Endodermal cell (in vitro differentiated cells): ENCODE data around the gene CCDC15. TPM values are rescaled to one million over a fixed set of nuclear protein-coding genes. Genes with fewer than 3 reads are reported as not detected.

Source experiments
- DNase-seq: peaks from one replicate; pipeline ENCODE4 v3.0.0-alpha.2; 2017
- H3K27ac ChIP-seq: 2 replicates; pipeline ENCODE4 v1.5.1; 2013; ENCODE audit warnings: mild to moderate bottlenecking, low read depth, low read length, moderate library complexity
- H3K27me3 ChIP-seq: 2 replicates; pipeline ENCODE4 v1.6.1; 2013; ENCODE audit warnings: mild to moderate bottlenecking, low read length, moderate library complexity; ENCODE audit not compliant: insufficient read depth, control insufficient read depth, poor library complexity, severe bottlenecking
- H3K36me3 ChIP-seq: 2 replicates; pipeline ENCODE4 v1.7.0; 2013; ENCODE audit warnings: mild to moderate bottlenecking, low read length, moderate library complexity; ENCODE audit not compliant: control insufficient read depth, insufficient read depth
- H3K4me1 ChIP-seq: one replicate; pipeline ENCODE4 v1.7.0; 2013; ENCODE audit warnings: low read length; ENCODE audit not compliant: control insufficient read depth, insufficient read depth
- H3K4me3 ChIP-seq: 2 replicates; pipeline ENCODE4 v1.5.1; 2013; ENCODE audit warnings: mild to moderate bottlenecking, low read length, moderate library complexity
- H3K9ac ChIP-seq: 2 replicates; pipeline ENCODE4 v1.6.1; 2013; ENCODE audit warnings: mild to moderate bottlenecking, low read length, moderate library complexity; ENCODE audit not compliant: poor library complexity, severe bottlenecking; ENCODE audit errors: extremely low read depth
- H3K9me3 ChIP-seq: 2 replicates; pipeline ENCODE4 v1.6.1; 2013; ENCODE audit warnings: mild to moderate bottlenecking, low read length, moderate library complexity; ENCODE audit not compliant: control insufficient read depth
- H3K27ac Mint-ChIP-seq: 2 replicates; pipeline ENCODE4 v1.8.0; 2020; ENCODE audit warnings: mixed read lengths
- H3K27me3 Mint-ChIP-seq: 2 replicates; pipeline ENCODE4 v1.8.0; 2021; ENCODE audit warnings: mild to moderate bottlenecking, mixed read lengths; ENCODE audit not compliant: insufficient read depth
- H3K36me3 Mint-ChIP-seq: 2 replicates; pipeline ENCODE4 v1.8.0; 2020; ENCODE audit warnings: low read depth, mixed read lengths
- H3K4me1 Mint-ChIP-seq: 2 replicates; pipeline ENCODE4 v1.8.0; 2020; ENCODE audit warnings: mixed read lengths
- H3K4me3 Mint-ChIP-seq: 2 replicates; pipeline ENCODE4 v1.8.0; 2020; ENCODE audit warnings: mild to moderate bottlenecking, moderate library complexity, mixed read lengths
- H3K9me3 Mint-ChIP-seq: 2 replicates; pipeline ENCODE4 v1.8.0; 2020; ENCODE audit warnings: mild to moderate bottlenecking, mixed read lengths
- WGBS, 2 experiments: methylation state at CpG; one replicate each; pipeline versions ENCODE4 v1.1.5 to v1.1.7; 2013; ENCODE audit warnings: missing lambda C conversion rate in 2 of 2, mixed read lengths in 1 of 2; ENCODE audit not compliant: insufficient coverage in 1 of 2, insufficient read length in 1 of 2; 5-methylcytosine and 5-hydroxymethylcytosine counted together
- total RNA-seq, 2 donors: library from RNA; stranded (reverse); fragmentation: NEBNext Ultra II Directional in 1 of 2; extraction: Animal tissue kit (Norgen Biotek cat#: 25700) in 1 of 2; gene quantifications; 2 replicates in 1 of 2; 3 replicates in 1 of 2; pipeline ENCODE4 v1.2.1, GENCODE V29; 2021
- TF ChIP-seq, protein P1 (sequence below): fragments of 200-600 bp; sonication (generic); conservative IDR thresholded peaks from 2 replicates; pipeline ENCODE4 v1.5.0; 2021; ENCODE audit warnings: antibody characterized with exemption, mild to moderate bottlenecking

Gene CCDC15
- total RNA-seq, 2 donors from 2014 or later, result 3.3 TPM

DNA sequence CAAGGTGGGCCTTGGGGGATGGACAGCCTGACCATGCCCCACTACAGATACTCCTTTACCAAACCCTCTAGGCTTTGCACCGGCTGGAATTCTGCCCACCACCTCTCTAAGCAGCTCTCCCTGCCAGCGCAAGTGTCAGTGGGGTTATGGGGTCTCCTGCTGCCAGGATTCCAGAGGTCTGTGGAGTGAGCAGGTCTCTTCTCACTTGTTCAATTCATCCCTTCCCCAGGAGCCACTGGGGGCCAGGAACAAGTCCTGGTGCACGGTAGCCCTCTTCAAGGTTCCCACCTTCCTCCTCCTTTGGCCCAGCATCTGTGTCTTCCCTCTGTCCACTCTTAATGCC lies 30.5 kb downstream of the CCDC15 start:
- TF ChIP-seq, protein P1, sequence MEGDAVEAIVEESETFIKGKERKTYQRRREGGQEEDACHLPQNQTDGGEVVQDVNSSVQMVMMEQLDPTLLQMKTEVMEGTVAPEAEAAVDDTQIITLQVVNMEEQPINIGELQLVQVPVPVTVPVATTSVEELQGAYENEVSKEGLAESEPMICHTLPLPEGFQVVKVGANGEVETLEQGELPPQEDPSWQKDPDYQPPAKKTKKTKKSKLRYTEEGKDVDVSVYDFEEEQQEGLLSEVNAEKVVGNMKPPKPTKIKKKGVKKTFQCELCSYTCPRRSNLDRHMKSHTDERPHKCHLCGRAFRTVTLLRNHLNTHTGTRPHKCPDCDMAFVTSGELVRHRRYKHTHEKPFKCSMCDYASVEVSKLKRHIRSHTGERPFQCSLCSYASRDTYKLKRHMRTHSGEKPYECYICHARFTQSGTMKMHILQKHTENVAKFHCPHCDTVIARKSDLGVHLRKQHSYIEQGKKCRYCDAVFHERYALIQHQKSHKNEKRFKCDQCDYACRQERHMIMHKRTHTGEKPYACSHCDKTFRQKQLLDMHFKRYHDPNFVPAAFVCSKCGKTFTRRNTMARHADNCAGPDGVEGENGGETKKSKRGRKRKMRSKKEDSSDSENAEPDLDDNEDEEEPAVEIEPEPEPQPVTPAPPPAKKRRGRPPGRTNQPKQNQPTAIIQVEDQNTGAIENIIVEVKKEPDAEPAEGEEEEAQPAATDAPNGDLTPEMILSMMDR, result no peak
- Mint-ChIP-seq H3K9me3 (peaks cover 6% of the 10 kb centered on the region), H3K27ac (no peak overlapping the region), H3K4me3 (no peak overlapping the region), H3K4me1 (no peaks in the 10 kb centered on the region), H3K36me3 (peaks cover 2% of the 10 kb centered on the region), H3K27me3 (peaks cover 4% of the 10 kb centered on the region)
- Histone ChIP-seq H3K4me3 (no peak overlapping the region), H3K9ac (no peak overlapping the region), H3K36me3 (no peaks in the 10 kb centered on the region), H3K4me1 (no peaks in the 10 kb centered on the region), H3K27ac (no peak overlapping the region), H3K9me3 (no peaks in the 10 kb centered on the region), H3K27me3 (no peaks in the 10 kb centered on the region)
- WGBS, 2 experiments, result 87 to 100% methylated on average over 2 to 3 of the region's 3 CpGs
- DNase-seq, result no peak

DNA sequence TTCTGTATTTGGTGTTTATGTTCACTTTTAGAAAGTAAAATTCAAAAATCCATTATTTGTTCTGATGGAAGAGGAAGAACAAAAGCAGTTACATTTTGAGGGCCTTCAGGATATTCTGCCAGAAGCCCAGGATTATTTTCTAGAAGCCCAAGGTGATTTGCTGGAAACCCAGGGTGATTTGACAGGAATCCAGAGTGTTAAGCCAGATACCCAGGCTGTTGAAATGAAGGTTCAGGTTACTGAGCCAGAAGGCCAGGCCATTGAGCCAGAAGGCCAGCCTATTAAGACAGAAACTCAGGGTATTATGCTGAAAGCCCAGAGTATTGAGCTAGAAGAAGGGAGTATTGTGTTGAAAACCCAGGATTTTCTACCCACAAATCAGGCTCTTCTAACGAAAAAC lies 33.1 kb downstream of the CCDC15 start:
- Histone ChIP-seq H3K27ac (no peak overlapping the region), H3K4me1 (no peaks in the 10 kb centered on the region), H3K36me3 (no peaks in the 10 kb centered on the region), H3K9ac (no peak overlapping the region), H3K4me3 (no peak overlapping the region), H3K9me3 (no peaks in the 10 kb centered on the region), H3K27me3 (no peaks in the 10 kb centered on the region)
- no peak for DNase-seq
- 93 to 100% methylated on average over 1 of the region's 1 CpG for WGBS, 2 experiments
- H3K4me1 Mint-ChIP-seq, result no peaks in the 10 kb centered on the region
- H3K4me3 Mint-ChIP-seq, result no peak overlapping the region
- no peaks in the 10 kb centered on the region for H3K9me3 Mint-ChIP-seq
- H3K36me3 Mint-ChIP-seq, result no peaks in the 10 kb centered on the region
- H3K27me3 Mint-ChIP-seq, result no peaks in the 10 kb centered on the region
- TF ChIP-seq, protein P1, result no peak
- H3K27ac Mint-ChIP-seq, result no peak overlapping the region

DNA sequence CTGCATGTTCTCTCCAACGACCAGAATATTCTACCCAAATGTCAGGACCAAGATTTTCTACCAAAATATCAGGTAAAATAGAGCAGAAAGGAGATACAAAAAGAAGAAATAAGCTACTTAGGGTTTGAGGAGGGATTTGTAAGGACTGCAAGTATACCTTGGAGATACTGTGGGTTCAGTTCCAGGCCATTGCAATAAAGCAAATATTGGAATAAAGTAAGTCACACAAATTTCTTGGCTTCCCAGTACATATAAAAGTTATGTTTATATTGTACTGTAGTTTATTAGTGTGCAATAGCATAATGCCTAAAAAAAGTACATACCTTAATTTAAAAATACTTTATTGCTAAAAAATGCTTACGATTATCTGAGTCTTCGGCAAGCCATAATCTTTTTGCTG lies 34.1 kb downstream of the CCDC15 start:
- DNase-seq, result no peak
- Histone ChIP-seq H3K9me3 (no peaks in the 10 kb centered on the region), H3K27me3 (no peaks in the 10 kb centered on the region), H3K9ac (no peak overlapping the region), H3K36me3 (no peaks in the 10 kb centered on the region), H3K4me3 (no peak overlapping the region), H3K4me1 (no peaks in the 10 kb centered on the region), H3K27ac (no peak overlapping the region)
- TF ChIP-seq, protein P1, result no peak
- Mint-ChIP-seq H3K9me3 (no peaks in the 10 kb centered on the region), H3K36me3 (no peaks in the 10 kb centered on the region), H3K27me3 (no peaks in the 10 kb centered on the region), H3K4me3 (no peak overlapping the region), H3K27ac (no peak overlapping the region), H3K4me1 (no peaks in the 10 kb centered on the region)
- 80 to 93% methylated on average over 1 to 3 of the region's 3 CpGs for WGBS, 2 experiments
